GM13977 (cell line): ENCODE data around the gene RAB11FIP5.

ENCODE experiments used
- DNase-seq: peaks from one replicate; pipeline ENCODE4 v3.0.0; 2012; ENCODE audit warnings: low spot score
- CTCF ChIP-seq: IDR thresholded peaks from 2 replicates; pipeline ENCODE4 v1.5.1; 2012; ENCODE audit warnings: mild to moderate bottlenecking, control low read depth; ENCODE audit not compliant: insufficient read depth; ENCODE audit errors: extremely low read depth, missing control alignments
- in situ Hi-C: fragments of 300-500 bp; cut with MboI; formaldehyde crosslinking; loops from one replicate; pipeline ENCODE4 v1.12.0; 2022; ENCODE audit warnings: low sequenced_read_pairs, low pct_unique_long_range_greater_than_20kb, mixed read lengths, inconsistent platforms; ENCODE audit not compliant: unreplicated experiment

Gene RAB11FIP5, protein sequence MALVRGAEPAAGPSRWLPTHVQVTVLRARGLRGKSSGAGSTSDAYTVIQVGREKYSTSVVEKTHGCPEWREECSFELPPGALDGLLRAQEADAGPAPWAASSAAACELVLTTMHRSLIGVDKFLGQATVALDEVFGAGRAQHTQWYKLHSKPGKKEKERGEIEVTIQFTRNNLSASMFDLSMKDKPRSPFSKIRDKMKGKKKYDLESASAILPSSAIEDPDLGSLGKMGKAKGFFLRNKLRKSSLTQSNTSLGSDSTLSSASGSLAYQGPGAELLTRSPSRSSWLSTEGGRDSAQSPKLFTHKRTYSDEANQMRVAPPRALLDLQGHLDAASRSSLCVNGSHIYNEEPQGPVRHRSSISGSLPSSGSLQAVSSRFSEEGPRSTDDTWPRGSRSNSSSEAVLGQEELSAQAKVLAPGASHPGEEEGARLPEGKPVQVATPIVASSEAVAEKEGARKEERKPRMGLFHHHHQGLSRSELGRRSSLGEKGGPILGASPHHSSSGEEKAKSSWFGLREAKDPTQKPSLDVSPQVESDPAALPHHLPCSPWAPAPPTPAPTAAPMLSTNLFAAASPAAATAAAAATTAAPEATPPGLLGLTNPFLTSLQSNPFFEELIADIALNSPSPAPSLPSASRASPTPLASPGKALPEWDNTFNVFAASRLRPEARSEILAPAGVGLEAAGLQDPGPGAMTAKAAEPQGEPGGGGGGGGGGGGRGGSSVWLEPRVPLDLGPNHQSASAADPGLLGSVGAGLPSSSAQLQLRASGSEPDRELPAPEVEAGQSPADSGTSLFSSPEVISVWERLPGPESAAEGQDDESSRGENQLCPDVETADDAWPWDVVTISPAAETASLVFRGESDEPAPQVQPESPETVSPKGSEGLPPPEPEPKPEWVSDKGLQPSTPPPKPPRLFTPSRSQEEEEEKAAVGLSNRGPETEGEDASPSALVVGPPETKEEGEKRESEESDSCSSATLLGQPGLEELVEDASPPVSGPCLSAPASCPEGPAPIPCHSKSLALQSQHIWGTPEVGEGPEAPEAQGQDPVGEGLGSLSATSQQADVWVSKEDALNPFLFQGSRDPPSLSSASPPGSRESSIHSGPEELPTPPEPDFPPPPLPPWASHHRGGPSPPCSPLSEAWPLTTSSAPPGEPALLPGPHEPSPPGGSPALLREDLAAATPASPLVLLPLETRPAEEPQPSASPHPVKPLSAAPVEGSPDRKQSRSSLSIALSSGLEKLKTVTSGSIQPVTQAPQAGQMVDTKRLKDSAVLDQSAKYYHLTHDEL (N-terminal part only)

DNA sequence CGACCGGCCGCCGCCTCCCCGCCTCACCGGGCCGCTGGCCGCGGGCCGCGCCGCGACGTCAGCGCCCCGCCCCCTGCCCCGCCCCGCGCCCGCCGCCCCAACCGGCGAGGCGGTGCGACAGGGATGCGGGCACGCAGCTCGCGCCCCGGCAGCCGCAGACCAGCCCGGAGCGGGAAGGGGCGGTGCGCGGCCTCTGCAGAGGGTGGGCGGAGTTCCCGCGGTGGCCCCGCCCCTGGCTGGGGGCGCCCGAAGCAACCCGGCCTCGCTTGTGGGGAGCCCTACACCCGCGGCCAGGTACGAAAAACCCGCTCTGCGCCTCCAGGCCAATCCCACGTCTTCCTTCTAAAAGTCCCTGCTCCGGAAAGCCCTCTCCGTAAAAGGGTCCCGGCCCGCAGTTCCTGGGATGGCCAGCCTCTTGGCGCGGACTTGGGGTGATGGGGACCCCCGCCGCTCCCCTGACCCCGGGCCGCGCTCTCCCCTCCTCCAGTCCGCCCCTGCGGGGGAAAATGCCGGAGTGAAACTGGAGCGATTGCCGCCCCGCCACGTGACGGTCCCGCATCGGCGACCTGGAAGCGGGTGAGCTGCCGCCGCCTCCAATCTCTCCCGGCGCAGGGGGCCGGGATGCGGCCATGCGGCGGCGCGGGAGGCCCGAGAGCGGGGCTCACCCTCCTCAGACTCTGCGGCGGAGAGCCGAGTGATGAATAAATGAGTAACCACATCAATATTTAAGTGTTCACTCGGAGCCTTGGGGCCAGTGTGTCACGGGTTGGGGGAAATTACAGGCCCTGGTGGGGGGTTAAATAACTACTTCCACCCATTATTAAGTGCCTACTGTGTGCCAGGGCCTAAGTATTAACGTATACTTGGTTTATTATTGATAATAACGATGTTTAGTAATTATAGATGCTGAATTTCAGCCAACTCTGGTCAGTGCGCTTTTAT lies at the start of gene RAB11FIP5:
RAB11FIP5 (minus strand) TSS at position 36 of the 942 bp plus-strand sequence. CDS start 171 bp downstream, outside the sequence.
- in situ Hi-C loops = no loop called here
- TF ChIP-seq CTCF = no peak
- peak; percentile 84 for DNase-seq

DNA sequence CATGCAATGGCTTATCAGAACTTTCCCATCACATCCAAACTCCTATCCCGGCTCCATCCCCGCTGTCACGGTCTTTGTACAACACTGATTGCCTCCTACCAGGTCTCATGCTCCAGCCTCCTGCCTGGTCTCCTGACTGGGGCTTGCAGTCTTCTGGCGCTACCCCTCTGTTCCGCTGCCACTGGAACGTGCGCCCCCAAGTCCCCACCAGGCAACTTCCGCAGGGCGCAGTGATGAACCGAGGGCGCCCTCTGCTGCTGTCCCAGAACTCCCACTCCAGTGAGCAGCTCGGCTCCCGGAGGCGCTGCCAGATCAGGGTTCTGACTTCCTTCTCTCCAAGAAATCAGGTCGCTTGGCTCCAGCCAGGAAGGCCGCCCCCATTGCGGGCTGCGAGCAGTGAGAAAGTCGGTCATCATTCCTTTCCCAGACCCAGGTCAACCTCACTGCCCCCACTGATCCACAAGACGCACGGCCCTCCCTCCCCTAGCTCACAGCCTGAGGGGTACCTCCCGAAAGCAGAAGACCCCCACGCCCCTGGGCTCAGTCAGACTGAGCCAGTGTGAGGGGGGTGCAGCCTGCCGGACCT lies 43.9 kb upstream of the RAB11FIP5 start:
- peak; percentile 58 for TF ChIP-seq CTCF
- in situ Hi-C loops = loop anchor here (25.0 kb wide), 1 partner anchor 169 kb away; no protein-coding TSS in a partner anchor
- DNase-seq = peak; percentile 43

GRCh38 chr2:73142937-73143336 lies 30.2 kb upstream of the RAB11FIP5 start:
- no peak for DNase-seq
- no peak for TF ChIP-seq CTCF
- in situ Hi-C loops = no loop called here

- DNase-seq = no peak
- TF ChIP-seq CTCF = no peak
- in situ Hi-C loops = no loop called here
Observed at GRCh38 chr2:73141896-73142295, 29.1 kb upstream of the RAB11FIP5 start.

DNA sequence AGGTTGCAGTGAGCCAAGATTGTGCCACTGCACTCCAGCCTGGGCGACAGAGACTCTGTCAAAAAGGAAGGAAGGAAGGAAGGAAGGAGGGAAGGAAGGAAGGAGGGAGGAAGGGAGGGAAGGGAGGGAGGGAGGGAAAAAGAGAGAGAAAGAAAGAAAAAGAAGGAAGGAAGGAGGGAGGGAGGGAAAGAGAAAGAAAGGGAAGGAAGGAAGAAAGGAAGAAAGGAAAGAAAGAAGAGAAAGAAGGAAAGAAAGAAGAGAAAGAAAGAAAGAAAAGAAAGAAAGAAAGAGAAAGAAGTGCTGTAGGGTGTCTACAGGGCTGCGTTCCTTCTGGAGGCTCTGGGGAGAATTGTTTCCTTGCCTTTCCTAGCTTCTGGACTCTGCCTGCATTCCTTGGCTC lies 22.5 kb upstream of the RAB11FIP5 start:
- no peak for DNase-seq
- in situ Hi-C loops = no loop called here
- no peak for TF ChIP-seq CTCF
